ENCODE measurements around the gene IDUA. TPM values are rescaled to one million over a fixed set of nuclear protein-coding genes. Genes with fewer than 3 reads are reported as not detected.

IDUA gene
- total and polyA plus RNA-seq, 12 donors = 1.6 to 109 (median 31.2) TPM

DNA sequence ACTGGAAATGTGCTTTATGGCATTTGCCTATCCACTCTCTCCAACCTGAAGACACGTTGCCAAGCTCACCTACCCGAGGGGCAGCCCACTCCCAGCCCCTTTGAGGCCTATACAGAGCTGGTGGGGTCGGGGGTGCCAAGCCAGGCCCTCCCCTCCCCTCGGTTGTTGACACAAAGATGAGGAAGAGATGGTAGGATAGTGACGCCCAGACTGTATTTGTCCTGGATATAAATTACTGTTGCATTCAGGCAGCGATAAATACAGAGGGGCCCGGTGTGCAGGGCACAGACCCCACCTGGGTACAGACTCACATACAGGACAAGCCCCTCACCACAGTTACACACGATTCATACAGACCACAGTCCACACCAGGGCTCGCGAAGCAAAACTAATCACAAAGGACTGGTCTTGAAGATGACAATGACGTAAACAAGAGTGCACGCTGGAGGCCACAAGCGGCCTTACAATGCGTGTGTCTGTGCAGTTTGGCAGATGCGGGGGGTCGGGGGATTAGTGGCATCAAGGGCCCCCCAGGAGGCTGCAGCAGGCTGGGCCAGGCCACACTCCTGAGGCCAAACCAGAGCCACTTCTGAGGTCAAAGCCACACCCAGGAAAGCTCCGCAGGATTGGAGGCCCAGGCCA lies 28.0 kb upstream of the IDUA start:
- peak in 2 of 7 donors; percentile 0 to 13 for DNase-seq
- Histone ChIP-seq H3K27ac (no peak overlapping the region), H3K36me3 (replicated peaks in 1 of 2) (peaks cover 0 to 11% of the 10 kb centered on the region in 2 donors), H3K27me3 (no peaks in the 10 kb centered on the region), H3K4me3 (no peak overlapping the region), H3K4me1 (replicated peaks in 1 of 2) (no peaks in the 10 kb centered on the region), H3K9me3 (replicated peaks in 1 of 3) (no peaks in the 10 kb centered on the region)
- 82 to 88% (median 84%) methylated on average over 15 to 17 of the region's 17 CpGs for WGBS, 4 donors
- no peak for TF ChIP-seq POLR2A (IDR thresholded peaks at IDR 0.05)
- TF ChIP-seq, protein P1, sequence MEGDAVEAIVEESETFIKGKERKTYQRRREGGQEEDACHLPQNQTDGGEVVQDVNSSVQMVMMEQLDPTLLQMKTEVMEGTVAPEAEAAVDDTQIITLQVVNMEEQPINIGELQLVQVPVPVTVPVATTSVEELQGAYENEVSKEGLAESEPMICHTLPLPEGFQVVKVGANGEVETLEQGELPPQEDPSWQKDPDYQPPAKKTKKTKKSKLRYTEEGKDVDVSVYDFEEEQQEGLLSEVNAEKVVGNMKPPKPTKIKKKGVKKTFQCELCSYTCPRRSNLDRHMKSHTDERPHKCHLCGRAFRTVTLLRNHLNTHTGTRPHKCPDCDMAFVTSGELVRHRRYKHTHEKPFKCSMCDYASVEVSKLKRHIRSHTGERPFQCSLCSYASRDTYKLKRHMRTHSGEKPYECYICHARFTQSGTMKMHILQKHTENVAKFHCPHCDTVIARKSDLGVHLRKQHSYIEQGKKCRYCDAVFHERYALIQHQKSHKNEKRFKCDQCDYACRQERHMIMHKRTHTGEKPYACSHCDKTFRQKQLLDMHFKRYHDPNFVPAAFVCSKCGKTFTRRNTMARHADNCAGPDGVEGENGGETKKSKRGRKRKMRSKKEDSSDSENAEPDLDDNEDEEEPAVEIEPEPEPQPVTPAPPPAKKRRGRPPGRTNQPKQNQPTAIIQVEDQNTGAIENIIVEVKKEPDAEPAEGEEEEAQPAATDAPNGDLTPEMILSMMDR (IDR thresholded peaks at IDR 0.05) = no peak
- intact Hi-C loops (cut with DNase I) = loop anchor here in 1 of 2 donors (10.0 kb wide), 1 partner anchor 74 kb away; no protein-coding TSS in a partner anchor

DNA sequence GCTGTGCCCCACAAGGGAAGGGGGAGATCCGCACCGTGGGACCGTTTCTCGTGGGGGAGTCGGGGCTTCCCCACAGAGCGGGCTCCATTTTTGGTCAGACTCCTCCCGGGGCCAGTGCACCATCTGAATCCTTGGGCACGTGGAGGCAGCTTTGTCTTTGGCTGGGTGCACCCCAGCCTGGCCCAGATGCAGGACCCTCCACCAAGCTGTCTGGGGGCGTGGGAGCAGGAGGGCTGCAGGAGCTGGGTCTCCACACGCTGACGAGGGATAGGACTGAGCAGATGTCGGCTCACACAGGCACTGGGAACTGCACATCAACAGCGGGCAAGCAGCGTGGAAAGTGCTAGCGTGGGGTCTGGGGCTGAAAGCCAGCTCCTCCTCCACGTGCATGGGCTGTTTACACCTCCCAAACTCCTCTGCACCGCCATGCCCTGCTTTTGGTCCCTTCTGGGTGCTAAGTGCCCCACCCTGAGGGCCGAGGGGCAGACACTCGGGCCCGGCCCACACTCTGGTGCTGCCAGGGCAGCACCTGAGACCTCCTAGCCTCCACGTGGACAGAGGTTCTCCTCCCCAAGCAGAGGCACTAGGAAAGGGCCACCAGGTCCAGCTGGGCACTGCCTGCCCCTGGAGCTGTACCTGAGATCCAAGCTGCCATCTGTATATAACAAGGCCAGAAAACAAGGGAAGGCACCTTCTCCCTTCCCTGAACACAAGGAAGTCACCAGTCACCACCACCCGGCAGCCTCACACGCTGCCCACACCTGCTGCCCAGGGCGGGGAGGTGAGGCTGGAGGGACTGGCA lies 27.3 kb upstream of the IDUA start:
- no peak for TF ChIP-seq POLR2A (IDR thresholded peaks at IDR 0.05)
- TF ChIP-seq, protein P1 (IDR thresholded peaks at IDR 0.05) = no peak
- peaks cover 0 to 11% of the 10 kb centered on the region in 2 donors for H3K36me3 ChIP-seq (replicated peaks in 1 of 2)
- no peaks in the 10 kb centered on the region for H3K27me3 ChIP-seq
- intact Hi-C loops (cut with DNase I) = loop anchor here in 1 of 2 donors (10.0 kb wide), 1 partner anchor 75 kb away; no protein-coding TSS in a partner anchor
- DNase-seq = peak in 3 of 7 donors; percentile 0 to 21 (median 9)
- WGBS, 4 donors = 83 to 89% (median 89%) methylated on average over 19 to 24 of the region's 24 CpGs; no CpG with 5 or more reads in 1 of the 4 donors
- H3K4me1 ChIP-seq (replicated peaks in 1 of 2) = no peaks in the 10 kb centered on the region
- H3K4me3 ChIP-seq = no peak overlapping the region
- H3K9me3 ChIP-seq (replicated peaks in 1 of 3) = no peaks in the 10 kb centered on the region
- H3K27ac ChIP-seq = no peak overlapping the region

DNA sequence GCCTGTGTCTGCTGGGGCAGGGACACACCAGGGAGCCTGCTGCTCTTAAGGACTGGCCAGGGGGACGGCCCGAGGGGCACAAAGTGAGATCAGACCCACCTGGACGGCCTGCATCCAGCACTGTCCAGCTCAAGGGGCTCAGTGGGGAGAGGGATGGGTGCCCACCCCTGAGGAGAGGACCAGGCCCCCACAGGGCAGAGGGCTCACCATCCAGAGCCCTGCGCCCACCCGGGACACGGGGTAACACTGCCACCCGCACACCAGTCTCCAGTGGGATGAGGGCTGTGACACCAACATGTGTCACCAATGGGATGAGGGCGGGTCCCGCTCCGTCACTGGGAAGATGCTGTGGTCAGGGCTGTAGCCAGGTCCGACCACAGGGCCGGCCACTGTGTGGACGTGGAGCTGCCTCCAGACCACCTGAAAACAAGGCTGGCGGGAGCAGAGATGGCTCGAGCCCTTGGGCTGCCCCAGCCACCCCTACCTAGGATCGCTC lies 26.7 kb upstream of the IDUA start:
- Histone ChIP-seq H3K36me3 (replicated peaks in 1 of 2) (peaks cover 0 to 11% of the 10 kb centered on the region in 2 donors), H3K4me3 (no peak overlapping the region), H3K27ac (no peak overlapping the region), H3K9me3 (replicated peaks in 1 of 3) (no peaks in the 10 kb centered on the region), H3K27me3 (no peaks in the 10 kb centered on the region), H3K4me1 (replicated peaks in 1 of 2) (no peaks in the 10 kb centered on the region)
- peak in 1 of 7 donors; percentile 12 for DNase-seq
- 81 to 94% (median 89%) methylated on average over 12 to 16 of the region's 16 CpGs for WGBS, 4 donors
- intact Hi-C loops (cut with DNase I) = no loop called here
- TF ChIP-seq, protein P1 (IDR thresholded peaks at IDR 0.05) = no peak
- no peak for TF ChIP-seq POLR2A (IDR thresholded peaks at IDR 0.05)

DNA sequence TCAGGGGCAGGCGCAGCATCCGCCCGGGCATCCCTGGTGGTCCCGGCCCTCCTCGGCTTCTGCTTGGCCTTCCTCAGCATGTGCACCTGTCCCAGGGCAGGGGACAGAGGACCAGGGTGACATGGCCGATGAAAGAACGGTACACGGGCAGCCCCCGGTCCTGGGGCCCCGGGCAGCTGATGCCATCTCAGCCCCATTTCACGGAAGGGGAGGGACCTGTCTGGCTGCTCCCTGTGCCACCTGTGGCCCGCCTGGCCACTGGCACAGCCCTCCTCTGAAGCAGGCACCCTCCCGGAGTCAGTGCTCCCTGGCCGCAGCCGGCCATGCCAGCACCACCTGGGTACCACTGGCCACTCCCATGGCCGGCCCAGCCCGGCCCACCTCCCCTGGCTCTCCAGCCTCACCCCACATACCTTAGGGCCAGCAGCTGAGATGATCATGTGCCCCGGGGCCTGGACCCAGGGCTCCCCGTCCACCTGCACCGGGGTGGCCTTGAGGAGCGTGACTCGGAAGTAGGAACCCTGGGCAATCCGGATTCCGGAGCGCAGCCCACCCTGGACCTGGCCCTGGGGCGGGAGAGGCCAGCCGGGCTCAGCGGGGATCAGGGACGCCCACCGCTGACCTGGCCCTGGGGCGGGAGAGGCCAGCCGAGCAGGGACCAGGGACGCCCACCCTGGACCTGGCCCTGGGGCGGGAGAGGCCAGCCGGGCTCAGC lies 26.1 kb upstream of the IDUA start:
- no peak for TF ChIP-seq POLR2A (IDR thresholded peaks at IDR 0.05)
- TF ChIP-seq, protein P1 (IDR thresholded peaks at IDR 0.05) = no peak
- no peak for DNase-seq
- Histone ChIP-seq H3K27me3 (no peaks in the 10 kb centered on the region), H3K4me1 (replicated peaks in 1 of 2) (no peaks in the 10 kb centered on the region), H3K27ac (no peak overlapping the region), H3K36me3 (replicated peaks in 1 of 2) (peaks cover 0 to 11% of the 10 kb centered on the region in 2 donors), H3K4me3 (no peak overlapping the region), H3K9me3 (replicated peaks in 1 of 3) (no peaks in the 10 kb centered on the region)
- intact Hi-C loops (cut with DNase I) = no loop called here
- 81 to 93% (median 88%) methylated on average over 8 to 35 of the region's 35 CpGs for WGBS, 4 donors
